ES-I3 (cell line): ENCODE measurements around the gene GBF1.

Experiments
- H3K36me3 ChIP-seq: 2 replicates; pipeline ENCODE4 v1.6.1; 2013; ENCODE audit warnings: mild to moderate bottlenecking, low read length, control low read depth, moderate library complexity; ENCODE audit not compliant: insufficient read depth
- H3K4me1 ChIP-seq: 2 replicates; pipeline ENCODE4 v1.6.1; 2013; ENCODE audit warnings: mild to moderate bottlenecking, control low read depth, low read length; ENCODE audit not compliant: insufficient read depth
- H3K9ac ChIP-seq: 2 replicates; pipeline ENCODE4 v1.6.1; 2013; ENCODE audit warnings: low read depth, mild to moderate bottlenecking, low read length, moderate library complexity
- H3K9me3 ChIP-seq: 2 replicates; pipeline ENCODE4 v1.6.1; 2013; ENCODE audit warnings: mild to moderate bottlenecking, low read length, moderate library complexity; ENCODE audit not compliant: control insufficient read depth, insufficient read depth

The GBF1 gene

DNA sequence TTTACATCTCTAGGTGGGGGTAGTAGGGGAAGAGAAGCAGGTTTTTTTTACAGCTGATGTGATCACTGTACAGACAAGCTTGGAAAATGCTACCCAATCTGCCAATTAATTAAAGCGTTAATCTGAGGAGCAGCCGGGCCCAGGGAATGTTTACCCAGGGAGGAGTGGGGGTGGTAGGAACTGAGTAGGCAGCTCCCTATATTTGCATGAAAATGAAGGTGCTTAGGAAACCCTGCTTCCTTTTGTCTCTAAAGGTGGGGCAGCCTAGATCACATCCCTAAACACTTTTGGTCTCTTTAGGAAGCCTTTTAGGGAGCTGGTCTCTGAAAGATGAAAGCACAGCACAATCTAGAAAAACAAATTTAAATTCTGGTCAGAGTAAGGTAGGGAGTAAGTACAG, 97.1 kb downstream of the GBF1 start:
- Histone ChIP-seq H3K9ac (no peak overlapping the region), H3K9me3 (no peaks in the 10 kb centered on the region; the same call in 1 of the 2 replicates), H3K36me3 (no peaks in the 10 kb centered on the region), H3K4me1 (peaks cover 8% of the 10 kb centered on the region)

DNA sequence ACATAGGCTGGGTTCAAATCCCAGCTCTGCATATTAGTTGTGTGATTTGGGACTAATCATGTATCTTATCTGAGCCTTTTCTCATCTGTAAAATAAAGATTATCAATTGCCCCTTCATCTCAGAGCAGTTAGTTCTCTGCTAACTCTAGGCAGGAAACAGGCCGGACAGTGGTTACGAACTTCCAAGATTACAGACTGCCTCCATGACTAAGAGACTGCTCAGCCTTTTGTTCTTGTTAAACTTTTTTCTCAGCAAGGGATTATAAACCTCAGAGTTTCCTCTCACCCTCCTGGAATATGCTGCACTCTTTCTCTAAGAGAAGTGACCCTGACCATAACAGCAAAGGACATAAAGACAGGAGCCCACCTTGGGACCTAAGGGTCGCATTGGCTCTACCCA, 97.6 kb downstream of the GBF1 start:
- no peaks in the 10 kb centered on the region; the same call in 1 of the 2 replicates for H3K9me3 ChIP-seq
- H3K36me3 ChIP-seq, result no peaks in the 10 kb centered on the region
- H3K4me1 ChIP-seq, result peaks cover 8% of the 10 kb centered on the region
- no peak overlapping the region for H3K9ac ChIP-seq

DNA sequence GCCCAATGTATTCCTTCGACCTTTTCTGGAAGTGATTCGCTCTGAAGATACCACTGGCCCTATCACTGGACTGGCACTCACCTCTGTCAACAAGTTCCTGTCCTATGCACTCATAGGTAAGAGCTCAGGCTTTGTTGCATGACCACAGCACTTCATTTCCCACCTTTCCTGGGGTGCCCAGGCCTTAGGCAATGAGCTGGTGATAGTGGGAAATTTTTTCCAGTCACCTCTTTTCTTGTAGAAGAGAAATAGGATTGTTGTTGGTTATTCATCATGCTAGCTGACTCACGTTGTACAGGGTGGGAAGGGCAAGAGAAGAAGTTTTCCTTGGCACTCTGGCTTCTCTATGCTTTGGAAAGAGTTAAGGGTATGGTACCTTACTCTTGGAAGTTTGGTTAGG, 98.7 kb downstream of the GBF1 start:
- Histone ChIP-seq H3K4me1 (peaks cover 8% of the 10 kb centered on the region), H3K36me3 (no peaks in the 10 kb centered on the region), H3K9ac (no peak overlapping the region), H3K9me3 (no peaks in the 10 kb centered on the region; the same call in 1 of the 2 replicates)

DNA sequence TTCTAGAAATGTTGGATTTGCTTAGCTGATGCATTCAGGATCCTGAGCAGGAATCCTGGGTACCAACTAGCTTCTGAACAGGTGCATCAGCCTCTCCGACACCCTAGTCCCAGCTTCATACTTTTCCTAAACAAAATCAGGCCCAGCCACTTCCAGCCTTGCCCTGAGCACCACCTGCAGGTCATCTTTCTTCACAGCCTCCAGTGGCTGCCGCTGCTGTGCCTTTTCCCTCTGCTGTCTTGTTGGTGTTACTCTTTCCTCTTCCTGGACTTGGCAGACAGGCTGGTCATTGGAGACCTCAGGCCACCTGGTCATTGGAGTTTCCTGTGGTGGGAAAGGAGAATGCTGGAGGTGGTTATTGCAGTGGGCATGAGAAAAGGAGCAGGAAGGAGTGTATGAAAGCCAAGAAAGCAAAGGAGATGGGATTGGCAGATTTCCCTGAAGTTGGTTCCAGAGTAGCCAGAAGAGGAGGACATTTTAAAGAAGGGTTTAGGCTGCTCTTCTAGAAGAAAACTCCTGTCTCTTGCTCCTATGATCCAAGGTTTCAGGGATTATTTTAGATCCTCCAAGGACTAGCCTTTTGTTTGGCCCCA, 102.0 kb downstream of the GBF1 start:
- Histone ChIP-seq H3K4me1 (peaks cover 8% of the 10 kb centered on the region), H3K9ac (no peak overlapping the region), H3K36me3 (no peaks in the 10 kb centered on the region)

DNA sequence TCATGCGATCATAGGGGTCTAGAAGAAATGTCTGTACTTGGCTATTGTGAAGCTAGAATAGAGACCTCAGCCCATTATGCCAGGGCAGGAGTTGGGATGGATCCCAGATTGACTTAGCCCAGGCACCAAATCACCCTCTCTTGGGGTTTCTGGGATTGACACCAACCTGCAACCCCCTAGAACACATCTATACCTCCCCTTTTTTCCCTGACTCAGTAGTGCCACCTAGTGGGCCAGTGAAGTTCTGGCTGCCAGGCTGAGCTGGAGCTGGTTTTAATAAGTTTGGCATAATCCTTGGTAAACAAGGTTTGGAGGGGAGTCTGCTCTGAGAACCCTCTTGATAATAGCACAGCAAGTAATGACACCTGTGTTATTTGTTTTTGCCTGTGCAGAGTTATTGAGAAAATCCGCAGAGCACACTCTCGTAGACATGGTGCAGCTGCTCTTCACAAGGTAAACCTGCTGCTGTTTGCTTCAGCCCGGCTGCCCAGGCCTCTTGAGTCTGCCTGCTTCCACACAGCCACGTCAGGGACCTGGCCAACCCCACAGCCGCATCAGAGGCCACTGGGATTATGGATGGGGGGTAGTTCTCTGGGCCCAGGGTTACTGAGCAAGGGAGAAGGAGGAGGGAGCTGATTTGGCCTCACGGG, 106.9 kb downstream of the GBF1 start:
- Histone ChIP-seq H3K9me3 (no peaks in the 10 kb centered on the region), H3K9ac (no peak overlapping the region), H3K4me1 (no peaks in the 10 kb centered on the region), H3K36me3 (peaks cover 8% of the 10 kb centered on the region)

More for the DNA sequence above, 102.0 kb downstream of the GBF1 start:
- no peaks in the 10 kb centered on the region for H3K9me3 ChIP-seq

DNA sequence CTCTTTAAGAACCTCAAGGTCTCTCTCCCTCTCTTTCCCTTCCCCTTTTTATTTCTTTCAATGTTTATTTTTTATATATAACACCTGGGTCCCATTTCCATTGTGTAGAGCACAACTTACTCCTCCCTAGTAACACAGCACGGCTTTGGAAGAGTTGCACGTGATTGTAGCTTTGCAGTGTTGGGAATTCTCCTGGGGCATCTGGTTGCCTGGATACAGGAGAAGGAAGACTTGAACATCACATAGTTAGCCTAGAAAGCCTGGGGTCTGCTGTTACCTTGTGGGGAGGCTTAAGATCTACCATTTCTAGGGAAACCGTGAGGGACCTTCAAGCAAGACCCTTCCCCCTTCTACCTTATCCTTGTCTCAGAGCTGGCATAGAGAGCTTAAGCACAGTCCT, 109.1 kb downstream of the GBF1 start:
- Histone ChIP-seq H3K9ac (no peak overlapping the region), H3K36me3 (peaks cover 17% of the 10 kb centered on the region), H3K9me3 (no peaks in the 10 kb centered on the region), H3K4me1 (no peaks in the 10 kb centered on the region)

DNA sequence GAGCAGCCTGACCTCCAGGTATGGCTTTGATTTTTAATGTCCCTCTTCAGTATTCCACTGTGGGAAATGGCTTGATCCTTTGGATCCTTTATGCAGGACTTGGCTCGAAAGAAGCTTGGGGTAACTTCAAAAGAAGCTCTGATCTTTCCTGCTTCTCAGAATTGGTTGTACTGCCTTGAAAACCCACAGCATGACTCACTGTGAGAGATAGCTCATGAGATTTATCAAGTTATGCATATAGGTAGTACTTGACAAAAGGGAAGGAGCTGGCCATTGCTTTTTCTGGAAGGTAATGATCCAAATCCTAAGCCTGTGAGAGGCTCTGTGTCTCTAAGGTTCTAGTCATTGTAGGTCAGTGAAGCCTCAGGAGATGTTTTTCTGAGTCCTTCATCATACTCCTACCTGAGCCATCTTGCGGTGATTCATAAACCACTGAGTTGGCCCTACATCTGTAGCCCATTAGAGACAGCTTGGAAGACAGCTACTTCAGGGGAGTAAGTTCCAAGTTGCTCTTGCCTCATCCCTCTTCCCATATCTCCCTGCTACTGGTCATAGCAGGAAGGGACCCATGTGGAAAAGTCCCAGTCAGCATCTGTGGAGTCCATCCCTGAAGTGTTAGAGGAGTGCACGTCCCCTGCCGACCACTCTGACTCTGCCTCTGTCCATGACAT, 113.5 kb downstream of the GBF1 start:
- peaks cover 13% of the 10 kb centered on the region for H3K36me3 ChIP-seq
- no peaks in the 10 kb centered on the region for H3K4me1 ChIP-seq
- H3K9ac ChIP-seq, result no peak overlapping the region
- no peaks in the 10 kb centered on the region for H3K9me3 ChIP-seq

DNA sequence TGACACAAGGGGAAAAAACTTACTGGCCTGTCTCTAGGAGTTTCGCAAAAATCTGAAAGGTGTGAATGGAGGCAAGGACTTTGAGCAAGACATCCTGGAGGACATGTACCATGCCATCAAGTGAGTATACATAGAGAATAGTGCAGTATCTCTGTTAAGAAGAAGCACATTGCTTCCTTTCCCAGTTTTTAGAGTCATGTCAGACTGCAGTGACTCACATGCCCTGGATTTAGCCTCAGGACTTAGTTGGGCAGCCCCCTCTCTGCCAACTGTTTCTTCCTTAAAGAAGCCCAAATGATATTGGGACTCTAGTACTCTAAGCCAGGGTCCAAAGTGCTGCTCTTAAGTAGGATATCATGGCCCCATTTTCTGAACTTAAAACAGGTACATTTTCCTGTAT, 122.1 kb downstream of the GBF1 start:
- H3K4me1 ChIP-seq, result peaks cover 6% of the 10 kb centered on the region; the same call in 1 of the 2 replicates
- no peaks in the 10 kb centered on the region for H3K9me3 ChIP-seq
- peaks cover 34% of the 10 kb centered on the region for H3K36me3 ChIP-seq
- no peak overlapping the region for H3K9ac ChIP-seq

DNA sequence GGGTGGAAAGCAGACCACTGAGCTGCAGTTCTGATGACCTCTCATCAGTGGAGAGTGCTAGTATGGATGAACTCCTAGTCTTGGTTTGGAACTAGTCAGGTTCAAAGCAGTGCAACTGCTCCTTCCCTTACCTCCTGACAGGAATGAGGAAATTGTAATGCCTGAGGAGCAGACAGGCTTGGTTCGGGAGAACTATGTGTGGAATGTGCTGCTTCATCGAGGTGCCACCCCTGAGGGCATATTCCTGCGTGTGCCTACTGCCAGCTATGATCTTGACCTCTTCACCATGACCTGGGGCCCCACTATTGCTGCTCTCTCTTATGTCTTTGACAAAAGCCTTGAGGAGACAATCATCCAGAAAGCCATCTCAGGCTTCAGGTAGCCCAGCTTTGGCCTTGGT, 122.7 kb downstream of the GBF1 start:
- Histone ChIP-seq H3K4me1 (peaks cover 6% of the 10 kb centered on the region; the same call in 1 of the 2 replicates), H3K9ac (no peak overlapping the region), H3K9me3 (no peaks in the 10 kb centered on the region), H3K36me3 (peaks cover 34% of the 10 kb centered on the region)

DNA sequence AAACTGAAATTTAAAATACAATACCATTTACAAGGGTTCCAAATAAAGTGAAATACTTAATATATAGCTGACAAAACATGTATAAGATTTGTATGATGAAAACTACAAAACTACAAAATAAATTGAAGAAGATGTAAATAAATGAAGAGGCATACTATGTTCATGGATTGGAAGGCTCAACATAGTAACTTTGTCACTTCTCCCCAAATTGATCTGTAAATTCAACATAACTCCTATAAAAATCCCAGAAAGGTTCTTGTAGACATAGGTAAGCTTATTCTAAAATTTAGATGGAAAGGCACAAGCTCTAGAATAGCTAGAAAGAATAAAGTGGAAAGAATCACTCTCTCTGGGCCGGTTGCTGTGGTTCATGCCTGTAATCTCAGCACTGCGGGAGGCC, 126.0 kb downstream of the GBF1 start:
- no peak overlapping the region for H3K9ac ChIP-seq
- no peaks in the 10 kb centered on the region for H3K9me3 ChIP-seq
- H3K36me3 ChIP-seq, result peaks cover 34% of the 10 kb centered on the region
- peaks cover 6% of the 10 kb centered on the region; the same call in 1 of the 2 replicates for H3K4me1 ChIP-seq

DNA sequence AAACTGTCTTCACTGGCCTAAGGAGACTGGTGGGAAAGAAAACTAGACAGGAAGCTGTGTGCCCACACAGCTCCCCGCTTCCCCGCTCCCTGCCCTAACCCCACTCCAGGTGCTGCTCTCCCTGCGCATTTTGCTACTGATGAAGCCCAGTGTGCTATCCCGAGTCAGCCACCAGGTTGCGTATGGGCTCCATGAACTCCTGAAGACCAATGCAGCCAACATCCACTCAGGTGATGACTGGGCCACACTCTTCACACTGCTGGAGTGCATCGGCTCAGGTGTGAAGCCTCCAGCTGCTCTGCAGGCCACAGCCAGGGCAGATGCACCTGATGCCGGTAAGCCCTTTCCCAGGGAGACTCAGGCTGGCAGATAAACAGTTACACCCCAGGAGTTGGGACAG, 129.9 kb downstream of the GBF1 start:
- Histone ChIP-seq H3K9ac (no peak overlapping the region), H3K4me1 (no peaks in the 10 kb centered on the region), H3K36me3 (peaks cover 13% of the 10 kb centered on the region), H3K9me3 (no peaks in the 10 kb centered on the region)

DNA sequence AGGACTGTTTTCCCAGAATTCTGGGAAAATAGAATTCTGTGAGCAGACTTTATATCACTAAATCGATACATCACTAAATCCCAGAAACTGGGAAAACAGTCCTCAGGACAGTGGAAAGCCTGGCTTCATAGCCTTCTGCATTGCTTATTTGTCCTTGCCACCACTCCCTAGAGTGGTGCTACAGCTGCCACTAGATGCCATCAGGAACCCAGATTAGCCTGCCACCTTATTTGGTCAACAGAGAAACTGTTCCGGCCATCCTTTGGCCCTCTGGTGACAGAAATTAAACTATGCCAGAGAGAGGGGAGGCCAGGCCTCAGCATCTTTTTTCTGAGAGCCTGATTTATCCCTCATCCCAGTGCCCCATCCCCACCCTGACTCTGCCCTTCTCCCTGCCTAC, 130.5 kb downstream of the GBF1 start:
- no peaks in the 10 kb centered on the region for H3K4me1 ChIP-seq
- H3K9me3 ChIP-seq, result no peaks in the 10 kb centered on the region
- H3K9ac ChIP-seq, result no peak overlapping the region
- peaks cover 7% of the 10 kb centered on the region for H3K36me3 ChIP-seq

DNA sequence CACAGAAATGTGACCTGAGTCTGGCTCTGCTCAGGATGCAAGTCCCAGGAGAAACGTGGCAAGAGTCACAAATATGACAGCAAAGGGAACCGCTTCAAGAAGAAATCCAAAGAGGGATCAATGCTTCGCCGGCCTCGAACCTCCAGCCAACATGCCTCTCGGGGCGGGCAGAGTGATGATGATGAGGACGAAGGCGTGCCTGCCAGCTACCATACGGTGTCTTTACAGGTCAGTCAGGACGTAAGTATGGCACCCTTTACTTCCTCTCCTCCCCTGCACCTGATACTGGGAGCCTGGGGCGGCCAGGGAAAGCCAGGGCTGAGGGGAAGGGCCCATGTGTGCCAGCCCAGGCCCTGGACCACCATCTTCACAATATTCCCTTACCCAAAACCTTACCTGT, 131.6 kb downstream of the GBF1 start:
- no peak overlapping the region for H3K9ac ChIP-seq
- no peaks in the 10 kb centered on the region for H3K9me3 ChIP-seq
- H3K36me3 ChIP-seq, result peaks cover 5% of the 10 kb centered on the region; the same call in 1 of the 2 replicates
- no peaks in the 10 kb centered on the region for H3K4me1 ChIP-seq

DNA sequence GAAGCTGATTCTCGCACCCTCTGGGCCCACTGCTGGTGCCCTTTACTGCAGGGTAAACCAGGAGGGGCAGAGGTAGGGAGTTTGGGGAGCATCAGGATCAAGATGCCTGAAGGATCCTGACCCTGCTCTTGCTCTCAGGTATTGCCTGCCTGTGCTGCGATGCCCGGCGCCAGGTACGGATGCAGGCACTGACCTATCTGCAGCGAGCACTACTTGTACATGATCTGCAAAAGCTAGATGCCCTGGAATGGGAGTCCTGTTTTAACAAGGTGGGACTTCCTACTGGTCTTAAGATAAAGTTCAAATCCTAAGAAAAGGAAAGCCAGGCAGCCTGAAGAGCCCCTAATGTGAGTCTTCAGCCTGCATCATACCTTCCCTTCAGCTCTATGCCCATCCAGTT, 134.1 kb downstream of the GBF1 start:
- Histone ChIP-seq H3K9me3 (no peaks in the 10 kb centered on the region), H3K36me3 (peaks cover 5% of the 10 kb centered on the region; the same call in 1 of the 2 replicates), H3K4me1 (no peaks in the 10 kb centered on the region), H3K9ac (no peak overlapping the region)

DNA sequence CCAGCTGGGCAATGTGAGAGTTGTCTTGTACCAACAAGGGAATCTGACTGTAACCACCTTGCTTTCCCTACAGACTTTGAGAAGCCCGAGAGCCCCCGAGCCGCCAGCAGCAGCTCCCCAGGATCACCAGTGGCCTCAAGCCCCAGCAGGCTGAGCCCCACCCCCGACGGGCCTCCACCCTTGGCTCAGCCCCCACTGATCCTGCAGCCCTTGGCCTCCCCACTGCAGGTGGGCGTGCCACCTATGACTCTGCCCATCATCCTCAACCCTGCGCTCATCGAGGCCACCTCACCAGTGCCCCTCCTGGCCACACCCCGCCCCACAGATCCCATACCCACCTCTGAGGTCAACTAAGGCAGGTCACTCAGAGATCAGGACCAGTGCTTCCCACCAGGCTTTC, 136.7 kb downstream of the GBF1 start:
- Histone ChIP-seq H3K9ac (no peak overlapping the region), H3K36me3 (peaks cover 5% of the 10 kb centered on the region; the same call in 1 of the 2 replicates), H3K4me1 (no peaks in the 10 kb centered on the region), H3K9me3 (no peaks in the 10 kb centered on the region)
